OCI-LY3 (cell line): ENCODE results near the gene C22orf31.

ENCODE experiments used
- CTCF ChIP-seq: fragments of 200-600, 300-600 bp; sonication (generic); IDR thresholded peaks from 2 replicates; pipeline ENCODE4 v1.5.1; 2014; ENCODE audit warnings: antibody characterized with exemption, low read length, low read depth
- EZH2phosphoT487 ChIP-seq: fragments of 200-600 bp; shearing (Covaris generic); IDR thresholded peaks from 2 replicates; pipeline ENCODE4 v1.6.1; 2018; ENCODE audit warnings: antibody characterized with exemption, mixed run types, low read depth

GRCh38 chr22:29072979-29073617 is 11.5 kb upstream of the C22orf31 start, which contains the start of gene KREMEN1:
- no peak for TF ChIP-seq CTCF
- no peak for TF ChIP-seq EZH2phosphoT487
